HG03135 (cell line): Measurements from ENCODE around the gene HDAC11.
"Not testable (repeated sequence)": the region's sequence is repeated elsewhere in the genome, so short reads cannot be mapped to it uniquely, and the experiment has no call there.

ENCODE experiments used
- ATAC-seq: cut with Tn5 transposase; IDR thresholded peaks from one replicate; pipeline ENCODE4 v1.9.1; 2021; ENCODE audit warnings: mild to moderate bottlenecking, moderate library complexity; ENCODE audit not compliant: unreplicated experiment

The HDAC11 gene

GRCh38 chr3:13492976-13493866, 13.1 kb downstream of the HDAC11 start:
- ATAC-seq = no peak

DNA sequence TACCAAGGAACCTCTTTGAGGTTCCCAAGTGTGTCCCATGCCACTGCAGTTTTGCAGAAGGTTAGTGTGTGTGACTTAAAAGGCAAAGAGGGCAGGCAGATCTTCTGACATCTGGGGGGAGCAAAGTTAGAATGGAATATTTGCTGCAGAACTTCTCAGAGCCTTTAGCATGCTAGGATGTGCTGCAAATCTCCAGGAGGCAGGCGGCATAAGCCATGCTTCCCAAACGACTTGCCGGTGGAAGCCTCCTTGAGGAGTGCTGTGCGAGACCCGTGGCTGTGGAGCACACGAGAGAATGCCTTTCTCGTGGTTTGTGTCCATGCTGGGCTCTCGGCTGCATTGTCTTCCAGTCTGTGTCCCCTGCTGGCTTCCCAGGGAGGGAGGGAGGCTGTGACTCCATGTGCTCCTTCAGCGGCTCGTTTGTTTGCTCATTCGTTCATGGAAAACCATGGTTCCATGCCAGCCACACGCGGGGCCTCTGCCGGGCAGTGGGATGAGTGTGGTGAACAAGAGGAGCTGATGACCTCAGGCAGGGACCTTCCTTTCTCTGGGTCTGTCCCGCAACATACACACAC, 13.8 kb downstream of the HDAC11 start:
- ATAC-seq = no peak

DNA sequence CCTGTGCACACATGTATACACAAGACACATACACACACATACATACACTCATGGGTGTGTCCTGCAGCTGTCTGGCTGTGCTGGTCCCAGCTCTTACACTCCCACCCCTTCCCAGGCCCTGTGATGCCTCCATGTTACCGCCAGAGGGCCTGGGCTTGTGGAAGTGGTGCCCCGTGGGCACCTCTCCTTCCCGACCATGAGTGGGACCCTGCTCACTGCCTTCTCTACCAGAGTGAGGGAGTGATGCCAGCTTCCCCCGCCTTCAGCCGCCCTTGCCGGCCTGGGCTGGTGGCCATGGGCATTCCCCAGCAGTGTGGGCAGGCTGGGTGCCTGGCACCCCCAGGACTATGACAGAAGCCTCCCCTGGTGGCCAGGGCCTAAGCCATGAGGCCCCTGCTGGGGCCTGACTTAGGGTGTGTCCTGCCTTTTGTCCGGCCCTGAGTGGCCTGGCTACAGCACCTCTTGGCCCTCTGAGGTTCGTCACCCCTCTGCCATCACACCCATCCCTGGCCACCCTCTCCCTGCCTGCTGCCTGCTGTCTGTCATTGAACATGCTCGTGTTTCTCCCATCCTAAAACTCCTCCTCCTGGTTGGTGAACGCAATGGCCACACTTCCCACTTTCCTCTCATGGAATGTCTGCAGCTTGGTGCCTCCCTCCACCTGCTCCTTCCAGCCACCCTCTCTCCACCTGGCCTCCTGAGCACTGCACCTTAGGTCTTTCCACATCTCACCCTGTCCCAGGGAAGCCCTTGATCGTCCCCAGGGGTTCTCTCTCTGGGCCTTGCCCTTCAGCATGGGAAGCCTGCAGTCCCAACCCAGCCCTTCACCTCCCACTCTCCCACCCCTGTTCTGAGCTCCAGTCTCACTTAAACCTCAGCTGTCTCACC, 14.6 kb downstream of the HDAC11 start:
- no peak for ATAC-seq

DNA sequence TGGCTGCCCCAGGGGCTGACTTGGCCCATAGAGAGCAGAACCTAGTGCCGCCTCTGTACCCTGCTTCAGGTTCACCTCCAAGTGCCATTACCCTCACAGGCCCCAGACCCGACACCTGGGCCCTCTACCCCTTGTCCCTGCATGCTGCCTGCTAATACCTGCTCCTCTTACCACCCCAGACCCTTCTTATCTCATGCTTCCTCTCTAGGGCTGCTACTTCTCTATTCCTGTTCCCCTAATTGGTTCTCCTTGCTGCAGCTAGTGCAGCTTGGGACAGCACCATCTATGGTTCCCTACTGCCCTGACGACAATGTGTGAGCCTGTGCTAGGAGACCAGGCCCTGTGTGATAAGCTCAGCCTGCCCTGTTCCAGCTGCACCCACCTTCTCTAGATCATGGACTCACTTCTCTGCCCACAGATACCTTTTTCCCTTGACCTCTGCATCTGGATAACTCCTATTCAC, 15.3 kb downstream of the HDAC11 start:
- no peak for ATAC-seq

DNA sequence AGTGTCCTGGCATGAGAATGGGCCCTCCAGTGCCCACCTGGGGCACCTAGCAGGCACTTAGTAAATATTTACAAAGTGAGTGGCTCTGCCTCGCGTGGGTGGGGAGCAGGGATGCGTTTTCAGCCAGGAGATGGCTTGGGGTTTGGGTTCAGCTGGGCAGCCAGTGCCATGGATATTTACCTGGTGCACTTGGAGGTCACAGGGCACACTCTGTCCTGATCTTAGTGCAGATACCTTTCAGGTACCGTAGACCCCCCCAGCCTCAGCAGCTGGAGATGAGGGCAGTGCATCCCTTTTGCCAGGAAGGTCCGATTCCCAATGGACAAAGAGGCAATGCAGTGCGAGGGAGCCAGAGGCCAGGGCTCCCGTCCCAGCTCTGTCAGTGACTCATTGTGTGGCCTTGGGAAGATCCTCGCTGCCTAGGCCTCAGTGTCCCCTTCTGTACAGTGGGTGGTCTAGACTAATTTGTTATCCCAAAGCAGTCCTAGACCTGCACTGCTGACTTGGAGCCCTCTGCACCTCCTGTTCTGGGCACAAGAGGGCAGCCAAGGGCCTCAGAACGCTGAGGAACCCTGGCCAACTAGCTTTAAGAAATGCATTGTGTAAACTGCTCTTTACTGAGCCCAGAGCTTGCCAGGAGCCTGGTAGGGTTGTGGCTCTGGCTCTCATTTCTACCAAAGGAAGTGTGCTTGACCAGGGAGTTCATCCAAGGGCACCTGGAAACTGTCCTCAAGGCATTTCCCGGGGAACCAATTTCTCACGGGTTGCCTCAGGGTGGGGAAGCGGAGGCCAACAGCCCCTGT, 16.0 kb downstream of the HDAC11 start:
- no peak for ATAC-seq

- ATAC-seq = no peak
Measured at GRCh38 chr3:13496879-13497278, 16.8 kb downstream of the HDAC11 start.

DNA sequence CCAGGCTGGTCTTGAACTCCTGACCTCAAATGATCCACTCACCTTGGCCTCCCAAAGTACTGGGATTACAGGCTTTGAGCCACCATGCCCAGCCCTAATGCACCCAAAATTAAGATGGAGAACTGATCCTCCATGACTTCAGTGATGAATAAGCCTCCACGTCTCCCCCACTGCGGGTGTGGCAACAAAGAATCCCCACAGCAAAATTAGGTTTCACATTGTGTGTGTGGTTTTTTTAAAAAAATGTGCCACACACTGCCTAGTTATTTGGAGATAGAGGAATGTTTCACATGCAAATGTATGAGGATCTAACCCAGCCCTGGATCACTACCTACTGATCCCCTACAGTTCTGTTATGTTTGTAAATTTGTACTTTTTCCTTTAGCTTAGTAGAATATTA, 17.3 kb downstream of the HDAC11 start:
- no peak for ATAC-seq

DNA sequence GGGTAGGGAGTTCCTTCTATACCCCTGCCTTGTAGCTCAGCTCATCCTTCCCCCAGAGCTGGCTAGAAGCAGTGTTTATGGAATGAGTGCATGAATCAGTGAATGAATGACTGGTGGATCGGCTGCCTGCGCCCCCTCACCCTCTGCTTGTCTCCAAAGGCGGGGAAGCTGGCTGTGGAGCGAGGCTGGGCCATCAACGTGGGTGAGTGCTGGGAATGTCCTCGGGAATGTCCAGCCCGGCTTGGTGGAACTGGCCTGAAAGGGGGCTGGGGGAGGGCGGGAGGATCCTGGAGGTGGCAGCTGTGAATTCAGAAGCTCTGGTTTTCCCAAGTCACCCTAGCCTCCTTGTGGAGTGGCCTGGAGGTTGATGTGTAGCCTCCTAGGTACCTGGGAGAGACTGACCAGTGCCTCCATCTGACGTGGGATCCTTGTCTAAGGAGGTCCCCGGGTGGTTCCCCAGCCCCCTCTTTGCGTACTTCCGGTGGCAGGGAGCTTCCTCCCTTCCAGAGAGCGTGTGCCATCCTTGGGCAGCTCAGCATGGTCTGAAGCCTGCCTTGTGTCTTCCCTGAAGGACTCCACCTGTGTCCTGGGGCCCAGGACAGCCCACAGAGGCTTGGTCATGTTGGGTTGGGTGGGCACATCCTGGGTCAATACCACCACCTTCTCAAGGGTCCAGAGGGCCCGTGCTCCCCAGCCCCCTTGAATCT, 18.4 kb downstream of the HDAC11 start:
- no peak for ATAC-seq

GRCh38 chr3:13499246-13499645, 19.1 kb downstream of the HDAC11 start:
- not testable (repeated sequence) for ATAC-seq

GRCh38 chr3:13500133-13500885, 20.2 kb downstream of the HDAC11 start:
- ATAC-seq = no peak

GRCh38 chr3:13501056-13501455, 20.9 kb downstream of the HDAC11 start:
- ATAC-seq = no peak

- no peak for ATAC-seq
Measured at GRCh38 chr3:13501521-13501920, 21.4 kb downstream of the HDAC11 start.

GRCh38 chr3:13501958-13502790, 22.1 kb downstream of the HDAC11 start:
- no peak for ATAC-seq

DNA sequence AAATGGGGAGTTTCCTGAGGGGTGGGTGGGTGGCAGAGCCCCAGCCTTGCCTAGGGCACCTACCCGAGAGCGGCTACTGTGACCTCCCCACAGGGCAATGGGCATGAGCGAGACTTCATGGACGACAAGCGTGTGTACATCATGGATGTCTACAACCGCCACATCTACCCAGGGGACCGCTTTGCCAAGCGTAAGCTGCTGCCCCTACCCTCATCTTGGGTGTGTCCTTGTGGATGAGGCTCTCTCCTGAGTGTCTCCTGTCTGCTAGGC, 22.6 kb downstream of the HDAC11 start:
- no peak for ATAC-seq

DNA sequence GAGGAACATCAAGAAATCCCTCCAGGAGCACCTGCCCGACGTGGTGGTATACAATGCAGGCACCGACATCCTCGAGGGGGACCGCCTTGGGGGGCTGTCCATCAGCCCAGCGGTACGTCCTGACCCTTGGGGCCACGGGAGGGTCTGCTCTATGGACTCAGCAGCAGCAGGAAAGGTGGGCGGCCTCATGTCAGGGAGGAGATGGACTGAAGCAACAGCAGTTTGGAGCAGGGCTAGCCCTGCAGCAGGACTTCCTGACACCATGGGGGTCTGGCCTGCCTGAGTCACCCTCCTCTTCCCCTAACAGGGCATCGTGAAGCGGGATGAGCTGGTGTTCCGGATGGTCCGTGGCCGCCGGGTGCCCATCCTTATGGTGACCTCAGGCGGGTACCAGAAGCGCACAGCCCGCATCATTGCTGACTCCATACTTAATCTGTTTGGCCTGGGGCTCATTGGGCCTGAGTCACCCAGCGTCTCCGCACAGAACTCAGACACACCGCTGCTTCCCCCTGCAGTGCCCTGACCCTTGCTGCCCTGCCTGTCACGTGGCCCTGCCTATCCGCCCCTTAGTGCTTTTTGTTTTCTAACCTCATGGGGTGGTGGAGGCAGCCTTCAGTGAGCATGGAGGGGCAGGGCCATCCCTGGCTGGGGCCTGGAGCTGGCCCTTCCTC, 24.2 kb downstream of the HDAC11 start:
- ATAC-seq = no peak

GRCh38 chr3:13505147-13506130, 25.3 kb downstream of the HDAC11 start:
- ATAC-seq = no peak

GRCh38 chr3:13506239-13506638, 26.1 kb downstream of the HDAC11 start:
- no peak for ATAC-seq
